Endothelial cell of umbilical vein (primary cell): ENCODE measurements around the gene CYP17A1. TPM values are rescaled to one million over a fixed set of nuclear protein-coding genes. Genes with fewer than 3 reads are reported as not detected.

Experiments
- BruUV-seq: library from RNA; stranded (reverse); fragments of 400-500 nt; replicated peaks from 2 replicates; lab custom pipeline; 2021; lab: Mats Ljungman, UMichigan
- CTCF ChIA-PET: fragments of 300-600, 350-600 bp; sonication (Branson Sonifier 250); formaldehyde crosslinking; loops from one replicate; lab custom pipeline; 2021; ENCODE audit warnings: antibody characterized with exemption, inconsistent platforms; lab: Charles Lee
- POLR2A ChIA-PET: fragments of 300-600, 350-600 bp; sonication (Branson Sonifier 250); formaldehyde crosslinking; loops from one replicate; lab custom pipeline; 2021; ENCODE audit warnings: antibody characterized with exemption, inconsistent platforms; lab: Charles Lee
- DNase-seq: peaks from one replicate; pipeline ENCODE4 v3.0.0-alpha.2; 2011; ENCODE audit warnings: low read depth, low spot score
- FAIRE-seq: peaks from 2 replicates; lab custom pipeline; 2011; peaks lifted over from hg19 to GRCh38; lab: Jason Lieb, UNC
- H2AFZ ChIP-seq: 2 replicates; pipeline ENCODE4 v1.6.0; 2012; ENCODE audit warnings: low read depth, low read length, control low read depth, inconsistent platforms
- H3K27ac ChIP-seq: 2 replicates; pipeline ENCODE4 v1.5.1; 2011; ENCODE audit warnings: low read depth, mild to moderate bottlenecking, control low read depth, low read length, moderate library complexity; ENCODE audit not compliant: insufficient read depth
- H3K27me3 ChIP-seq, 2 experiments: 2 replicates each; pipeline versions ENCODE4 v1.6.0 to v1.6.1; 2011; ENCODE audit warnings: low read length in 2 of 2, mixed read lengths in 1 of 2; ENCODE audit not compliant: control insufficient read depth in 2 of 2, insufficient read depth in 2 of 2
- H3K36me3 ChIP-seq, 2 experiments: 2 replicates in 1 of 2; 3 replicates in 1 of 2; pipeline ENCODE4 v1.5.1; 2011; ENCODE audit warnings: low read length in 2 of 2, mild to moderate bottlenecking in 1 of 2, moderate library complexity in 1 of 2; ENCODE audit not compliant: control insufficient read depth in 2 of 2, insufficient read depth in 2 of 2; ENCODE audit errors: extremely low read depth in 1 of 2
- H3K4me1 ChIP-seq: 3 replicates; pipeline ENCODE4 v1.5.1; 2011; ENCODE audit warnings: mild to moderate bottlenecking, low read length; ENCODE audit not compliant: control insufficient read depth, insufficient read depth; ENCODE audit errors: extremely low read depth
- H3K4me2 ChIP-seq: 2 replicates; pipeline ENCODE4 v1.6.1; 2011; ENCODE audit warnings: low read length, control low read depth, mixed read lengths; ENCODE audit not compliant: insufficient read depth
- H3K4me3 ChIP-seq, 3 experiments: fragments of 200-600 bp in 1 of 3; sonication (generic), shearing (Covaris generic) in 1 of 3; replicated peaks in 1 of 3; 2 replicates each; pipeline ENCODE4 v1.5.1; 2011 to 2016; ENCODE audit warnings: control low read depth in 3 of 3, low read length in 3 of 3, mild to moderate bottlenecking in 2 of 3, inconsistent platforms in 1 of 3, low read depth in 1 of 3, moderate library complexity in 1 of 3; ENCODE audit not compliant: insufficient read depth in 1 of 3
- H3K79me2 ChIP-seq: 2 replicates; pipeline ENCODE4 v1.6.0; 2012; ENCODE audit warnings: low read length, inconsistent platforms; ENCODE audit not compliant: control insufficient read depth, insufficient read depth
- H3K9ac ChIP-seq: replicated peaks from 2 replicates; pipeline ENCODE3; 2011; ENCODE audit warnings: low read length, control low read depth; ENCODE audit not compliant: insufficient read depth; ENCODE audit errors: extremely low read depth
- H3K9me1 ChIP-seq: replicated peaks from 3 replicates; pipeline ENCODE4 v1.6.0; 2011; ENCODE audit warnings: mild to moderate bottlenecking, low read length; ENCODE audit not compliant: control insufficient read depth, insufficient read depth; ENCODE audit errors: extremely low read depth
- H3K9me3 ChIP-seq: replicated peaks from 2 replicates; pipeline ENCODE4 v1.5.1; 2012; ENCODE audit warnings: low read length, inconsistent platforms; ENCODE audit not compliant: control insufficient read depth, insufficient read depth
- H4K20me1 ChIP-seq: replicated peaks from 2 replicates; pipeline ENCODE3; 2011; ENCODE audit warnings: mild to moderate bottlenecking, low read length; ENCODE audit not compliant: control insufficient read depth, insufficient read depth; ENCODE audit errors: extremely low read depth
- CTCF ChIP-seq, 2 donors: IDR thresholded peaks; 1 replicate in 1 of 2; 2 replicates in 1 of 2; pipeline ENCODE4 v1.5.1; 2011; ENCODE audit warnings: low read length in 2 of 2, mild to moderate bottlenecking in 2 of 2, moderate library complexity in 2 of 2, control low read depth in 1 of 2, inconsistent platforms in 1 of 2, low read depth in 1 of 2; ENCODE audit not compliant: insufficient read depth in 1 of 2; ENCODE audit errors: extremely low read depth in 1 of 2
- EZH2 ChIP-seq: IDR thresholded peaks from 2 replicates; pipeline ENCODE4 v1.6.1; 2012; ENCODE audit warnings: borderline replicate concordance, low read depth, mild to moderate bottlenecking, moderate library complexity, low read length, inconsistent platforms; ENCODE audit not compliant: severe bottlenecking
- FOS ChIP-seq: IDR thresholded peaks from 2 replicates; pipeline ENCODE4 v1.6.1; 2011; ENCODE audit warnings: mild to moderate bottlenecking, low read length, moderate library complexity, borderline replicate concordance; ENCODE audit not compliant: insufficient read depth
- GATA2 ChIP-seq: IDR thresholded peaks from 2 replicates; pipeline ENCODE4 v1.7.0; 2011; ENCODE audit warnings: low read depth, mild to moderate bottlenecking, moderate library complexity, mixed read lengths, low read length; ENCODE audit not compliant: insufficient read length, insufficient read depth
- MAX ChIP-seq: IDR thresholded peaks from 2 replicates; pipeline ENCODE4 v1.6.1; 2011; ENCODE audit not compliant: insufficient read depth, insufficient read length
- POLR2AphosphoS5 ChIP-seq: IDR thresholded peaks from 2 replicates; pipeline ENCODE4 v1.6.1; 2012; ENCODE audit warnings: low read depth, mild to moderate bottlenecking, control low read depth, low read length, moderate library complexity; ENCODE audit not compliant: insufficient read depth
- dilution Hi-C: fragments of 300-500 bp; cut with MboI; formaldehyde crosslinking; loops from one replicate; pipeline ENCODE4 v1.15.0; 2019; ENCODE audit warnings: low sequenced_read_pairs; ENCODE audit not compliant: extremely low pct_ligation_motif_present
- intact Hi-C: fragments of 100-400 bp; cut with micrococcal nuclease; formaldehyde crosslinking; loops from one replicate; pipeline ENCODE4 v1.10.0; 2022
- polyA plus RNA-seq, 4 experiments: library from polyadenylated mRNA; depleted of rRNA in 3 of 4; stranded (reverse) in 3 of 4; unstranded in 1 of 4; fragments of >200 nt; gene quantifications; 2 replicates each; pipeline versions ENCODE4 v1.2.1 to v1.2.3, GENCODE V29; 2011 to 2012; ENCODE audit warnings: missing spikeins in 1 of 4
- total RNA-seq: library from RNA; stranded (reverse); gene quantifications from 2 replicates; pipeline ENCODE4 v1.2.3, GENCODE V29; 2021

CYP17A1 gene
- total and polyA plus RNA-seq, 2 donors (not counting 3 experiments of a cell fraction or from before 2014, with no cell fraction given), result not detected

- Histone ChIP-seq H3K36me3 (peaks cover 0 to 3% of the 10 kb centered on the region in 2 experiments), H3K9ac (no peak overlapping the region), H3K79me2 (peaks cover 12% of the 10 kb centered on the region), H3K27me3 (no peaks in the 10 kb centered on the region), H3K9me1 (no peaks in the 10 kb centered on the region), H4K20me1 (no peaks in the 10 kb centered on the region), H3K4me1 (peaks cover 16% of the 10 kb centered on the region), H2AFZ (no peak overlapping the region), H3K9me3 (no peaks in the 10 kb centered on the region), H3K27ac (no peak overlapping the region), H3K4me2 (no peak overlapping the region), H3K4me3 (no peak overlapping the region)
- TF ChIP-seq MAX (no peak), GATA2 (no peak), FOS (no peak), POLR2AphosphoS5 (no peak), EZH2 (no peak), CTCF (IDR thresholded peaks at IDR 0.05; ENCODE audit: extremely low read depth in 1 of 2, insufficient read depth in 1 of 2, low read depth in 1 of 2, low read length in 2 of 2) (no peak)
- dilution Hi-C loops, result no loop called here
- BruUV-seq, result no TSS peak
- ChIA-PET POLR2A (no interaction called here), CTCF (interaction anchor here (1.6 kb wide), 1 partner anchor 40 kb away, joined by 7 read pairs; no protein-coding TSS in a partner anchor)
- intact Hi-C loops, result no loop called here
- FAIRE-seq, result no peak
- no peak for DNase-seq
Observed at GRCh38 chr10:102791754-102792395, 45.3 kb downstream of the CYP17A1 start.
